Large intestine (tissue), 3 donors: ENCODE data around the gene KLHL13. TPM values are rescaled to one million over a fixed set of nuclear protein-coding genes. Genes with fewer than 3 reads are reported as not detected.

Experiments used
- DNase-seq, 2 donors: peaks; one replicate each; pipeline versions ENCODE4 v3.0.0 to v3.0.0-alpha.2; 2013
- H3K27ac ChIP-seq: one replicate; pipeline ENCODE4 v1.5.1; 2013; ENCODE audit warnings: low read length
- H3K27me3 ChIP-seq: 2 replicates; pipeline ENCODE4 v1.6.1; 2013; ENCODE audit warnings: low read length; ENCODE audit not compliant: control insufficient read depth, insufficient read depth
- H3K36me3 ChIP-seq: 2 replicates; pipeline ENCODE4 v1.6.1; 2013; ENCODE audit warnings: low read length; ENCODE audit not compliant: control insufficient read depth, insufficient read depth
- H3K4me1 ChIP-seq: one replicate; pipeline ENCODE4 v1.6.1; 2013; ENCODE audit warnings: low read length; ENCODE audit not compliant: control insufficient read depth, insufficient read depth
- H3K4me3 ChIP-seq: one replicate; pipeline ENCODE4 v1.5.1; 2013; ENCODE audit warnings: low read length
- H3K9me3 ChIP-seq: one replicate; pipeline ENCODE4 v1.6.1; 2013; ENCODE audit warnings: mild to moderate bottlenecking, low read depth, low read length, moderate library complexity; ENCODE audit not compliant: control insufficient read depth
- WGBS: methylation state at CpG from one replicate; pipeline ENCODE4 v1.1.5; 2013; ENCODE audit warnings: low lambda C conversion rate; ENCODE audit not compliant: insufficient coverage; 5-methylcytosine and 5-hydroxymethylcytosine counted together
- polyA plus RNA-seq: library from polyadenylated mRNA; unstranded; fragments of 120-200 nt; gene quantifications from one replicate; pipeline ENCODE4 v1.2.1, GENCODE V29; 2013

KLHL13 gene
- polyA plus RNA-seq, 1 donor: 73.6 TPM

DNA sequence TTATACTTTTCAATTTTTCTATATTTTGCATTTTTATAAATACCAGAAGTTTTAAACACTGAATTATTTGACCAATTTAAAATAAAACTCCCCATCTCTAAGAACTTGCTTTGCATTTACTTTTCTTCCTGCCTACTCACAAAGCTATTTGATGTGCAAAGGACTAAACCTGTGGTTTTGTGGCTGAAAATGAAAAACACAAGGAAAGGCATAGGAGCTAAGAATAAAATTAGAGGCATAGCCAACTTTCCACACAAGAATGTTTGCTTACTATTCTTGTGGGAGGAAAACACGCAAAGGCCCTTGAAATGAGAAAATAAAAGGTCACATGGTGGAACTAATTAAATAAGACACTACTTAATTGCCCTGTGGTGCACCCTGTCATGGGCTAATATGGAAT is 221.2 kb downstream of the KLHL13 start:
- Histone ChIP-seq H3K36me3 (peaks cover 2% of the 10 kb centered on the region), H3K4me1 (no peaks in the 10 kb centered on the region), H3K9me3 (no peaks in the 10 kb centered on the region), H3K27ac (no peak overlapping the region), H3K4me3 (no peak overlapping the region), H3K27me3 (no peaks in the 10 kb centered on the region)
- DNase-seq: no peak
- WGBS: no CpG with 5 or more reads among the region's 1 CpG

DNA sequence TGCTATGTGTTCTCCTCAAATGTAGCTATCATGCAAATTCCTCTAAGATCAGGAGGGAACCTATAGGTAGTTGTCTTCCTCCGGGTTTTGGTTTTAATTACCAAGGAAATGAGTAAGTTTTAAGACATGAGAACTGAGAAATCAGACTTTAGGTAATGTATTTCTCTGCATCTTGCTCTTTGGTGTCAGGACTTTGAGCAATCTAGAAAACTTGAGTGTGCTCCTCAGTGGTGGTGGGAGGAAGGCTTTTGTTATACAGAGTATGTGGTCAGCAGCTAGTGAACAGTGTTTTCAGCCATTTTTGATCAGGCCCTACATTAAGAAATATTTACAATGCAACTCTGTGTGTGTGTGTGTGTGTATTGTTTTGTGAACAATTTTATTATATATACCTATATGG is 224.1 kb downstream of the KLHL13 start:
- DNase-seq: no peak
- Histone ChIP-seq H3K9me3 (no peaks in the 10 kb centered on the region), H3K4me1 (no peaks in the 10 kb centered on the region), H3K27me3 (no peaks in the 10 kb centered on the region), H3K27ac (no peak overlapping the region), H3K4me3 (no peak overlapping the region), H3K36me3 (no peaks in the 10 kb centered on the region)
- WGBS: no CpG with 5 or more reads among the region's 1 CpG

GRCh38 chrX:117871796-117872195 is 244.8 kb downstream of the KLHL13 start:
- no peak overlapping the region for H3K4me3 ChIP-seq
- H3K9me3 ChIP-seq: no peaks in the 10 kb centered on the region
- no peaks in the 10 kb centered on the region for H3K27me3 ChIP-seq
- no peak overlapping the region for H3K27ac ChIP-seq
- no CpG with 5 or more reads among the region's 1 CpG for WGBS
- DNase-seq: no peak
- H3K36me3 ChIP-seq: no peaks in the 10 kb centered on the region
- no peaks in the 10 kb centered on the region for H3K4me1 ChIP-seq

DNA sequence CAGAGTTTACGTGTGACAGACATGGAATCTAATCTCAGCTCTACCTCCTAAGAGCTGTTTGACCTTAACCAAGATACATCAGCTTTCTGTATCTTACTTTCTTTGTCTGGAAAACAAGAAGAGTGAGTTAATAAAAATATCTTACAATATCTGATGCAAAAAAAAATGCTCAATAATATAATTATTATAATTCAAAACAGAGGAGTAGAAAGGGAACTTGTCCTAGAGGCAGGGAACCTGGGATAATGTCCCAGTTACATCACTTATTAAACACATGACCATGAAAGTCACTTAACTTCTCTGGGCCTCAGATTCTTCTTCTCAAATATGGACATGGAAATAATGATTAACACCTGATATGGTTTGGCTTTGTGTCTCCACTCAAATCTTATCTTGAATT is 256.1 kb downstream of the KLHL13 start:
- no peaks in the 10 kb centered on the region for H3K27me3 ChIP-seq
- H3K4me1 ChIP-seq: no peaks in the 10 kb centered on the region
- H3K4me3 ChIP-seq: no peak overlapping the region
- peak in 1 of 2 donors; percentile 15 for DNase-seq
- H3K9me3 ChIP-seq: no peaks in the 10 kb centered on the region
- H3K36me3 ChIP-seq: no peaks in the 10 kb centered on the region
- no peak overlapping the region for H3K27ac ChIP-seq
- no CpG with 5 or more reads among the region's 1 CpG for WGBS

DNA sequence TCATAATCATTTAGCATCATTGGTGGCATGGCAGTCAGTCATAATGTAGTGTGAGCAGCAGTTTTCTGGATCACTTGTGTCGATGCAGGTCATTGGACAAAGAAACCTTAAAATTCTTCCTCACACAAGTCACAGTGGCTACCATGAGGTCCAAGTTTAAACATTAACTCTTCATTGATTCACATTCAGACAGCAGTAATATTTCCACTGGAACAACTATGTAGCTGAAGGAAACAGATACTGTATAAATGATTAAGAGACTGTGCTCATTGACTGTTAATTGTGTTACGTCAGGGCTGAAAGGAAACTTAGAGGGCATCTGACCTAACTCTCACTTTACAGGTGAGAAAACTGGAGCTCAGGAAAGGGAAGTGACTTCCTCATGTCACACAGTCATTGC is 261.8 kb downstream of the KLHL13 start:
- no peaks in the 10 kb centered on the region for H3K27me3 ChIP-seq
- WGBS: no CpG with 5 or more reads among the region's 2 CpGs
- no peak for DNase-seq
- H3K4me3 ChIP-seq: no peak overlapping the region
- no peaks in the 10 kb centered on the region for H3K4me1 ChIP-seq
- no peaks in the 10 kb centered on the region for H3K36me3 ChIP-seq
- H3K27ac ChIP-seq: no peak overlapping the region
- H3K9me3 ChIP-seq: no peaks in the 10 kb centered on the region

DNA sequence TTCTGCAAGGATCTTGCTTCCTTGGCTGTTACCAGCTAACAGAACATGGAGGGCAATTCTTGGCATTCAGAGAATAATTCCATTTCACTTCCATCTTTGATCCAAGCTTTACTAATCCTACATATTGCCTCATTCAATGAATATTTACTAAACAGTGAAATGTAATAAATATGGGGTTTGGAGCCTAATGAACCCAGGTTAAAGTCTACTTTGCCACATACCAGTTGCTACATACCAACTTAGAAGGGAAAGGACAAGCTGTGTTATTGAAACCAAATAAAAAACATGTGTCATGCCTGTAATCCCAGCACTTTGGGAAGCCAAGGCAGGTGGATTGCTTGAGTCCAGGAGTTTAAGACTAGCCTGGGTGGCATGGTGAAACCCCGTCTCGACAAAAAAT is 265.6 kb downstream of the KLHL13 start:
- no CpG with 5 or more reads among the region's 2 CpGs for WGBS
- Histone ChIP-seq H3K27ac (no peak overlapping the region), H3K4me3 (no peak overlapping the region), H3K9me3 (no peaks in the 10 kb centered on the region), H3K4me1 (no peaks in the 10 kb centered on the region), H3K36me3 (no peaks in the 10 kb centered on the region), H3K27me3 (no peaks in the 10 kb centered on the region)
- peak in 1 of 2 donors; percentile 27 for DNase-seq

Other genes with a start within 250 kb of the KLHL13 start
- 9.5 TPM for gene WDR44, start 229.3 kb upstream of the KLHL13 start, polyA plus RNA-seq